ACHN (cell line): ENCODE data around the gene HIVEP1.

Experiments used
- DNase-seq: peaks from one replicate; pipeline ENCODE4 v3.0.0-alpha.2; 2015
- in situ Hi-C: cut with HindIII; loops from 2 replicates; pipeline ENCODE4 v1.10.0; 2017; ENCODE audit warnings: low sequenced_read_pairs, low pct_ligation_motif_present, low pct_unique_long_range_greater_than_20kb

HIVEP1 gene

DNA sequence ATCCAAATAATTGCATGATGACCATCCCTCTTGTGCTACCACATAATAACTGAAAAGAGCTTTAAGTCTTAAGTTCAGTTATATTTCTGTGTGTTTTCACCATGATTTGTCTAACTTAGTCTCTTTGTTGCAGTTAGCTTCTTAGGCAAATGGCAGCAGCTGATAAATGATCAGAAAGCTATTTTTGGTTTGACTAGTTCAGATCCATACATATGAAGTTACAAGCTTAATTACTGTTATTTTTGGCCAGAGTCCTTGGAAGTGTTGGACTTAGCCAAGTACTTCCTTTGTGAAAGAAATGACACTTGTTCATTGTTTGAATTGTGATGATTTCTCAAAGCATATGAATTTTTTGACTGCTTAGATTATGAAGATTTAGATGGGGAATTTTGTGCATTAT is 54.2 kb downstream of the HIVEP1 start:
- DNase-seq, result no peak
- in situ Hi-C loops, result no loop called here

DNA sequence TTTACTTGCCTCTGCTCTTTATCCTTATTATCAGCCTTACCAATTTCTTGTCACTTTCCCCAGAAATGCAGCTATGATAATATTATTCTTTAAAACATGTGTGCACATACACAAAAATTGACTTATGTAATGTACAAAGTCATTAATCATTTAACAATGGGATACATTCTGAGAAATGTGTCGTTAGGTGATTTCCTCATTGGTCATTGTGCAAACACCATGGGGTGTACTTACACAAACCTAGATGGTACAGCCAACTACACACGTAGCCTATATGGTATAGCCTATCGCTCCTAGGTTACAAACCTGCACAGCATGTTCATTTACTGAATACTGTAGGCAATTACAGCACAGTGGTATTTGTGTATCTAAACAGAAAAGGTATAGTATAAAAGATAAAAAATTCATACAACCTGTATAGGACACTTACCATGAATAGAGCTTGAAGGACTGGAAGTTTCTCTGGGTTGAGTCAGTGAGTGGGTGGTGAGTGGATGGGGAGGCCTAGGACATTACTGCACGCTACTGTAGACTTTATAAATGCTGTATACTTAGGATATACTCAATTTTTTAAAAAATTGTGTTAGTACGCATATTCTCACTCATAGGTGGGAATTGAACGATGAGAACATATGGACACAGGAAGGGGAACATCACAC is 56.9 kb downstream of the HIVEP1 start:
- DNase-seq, result no peak
- in situ Hi-C loops, result no loop called here

DNA sequence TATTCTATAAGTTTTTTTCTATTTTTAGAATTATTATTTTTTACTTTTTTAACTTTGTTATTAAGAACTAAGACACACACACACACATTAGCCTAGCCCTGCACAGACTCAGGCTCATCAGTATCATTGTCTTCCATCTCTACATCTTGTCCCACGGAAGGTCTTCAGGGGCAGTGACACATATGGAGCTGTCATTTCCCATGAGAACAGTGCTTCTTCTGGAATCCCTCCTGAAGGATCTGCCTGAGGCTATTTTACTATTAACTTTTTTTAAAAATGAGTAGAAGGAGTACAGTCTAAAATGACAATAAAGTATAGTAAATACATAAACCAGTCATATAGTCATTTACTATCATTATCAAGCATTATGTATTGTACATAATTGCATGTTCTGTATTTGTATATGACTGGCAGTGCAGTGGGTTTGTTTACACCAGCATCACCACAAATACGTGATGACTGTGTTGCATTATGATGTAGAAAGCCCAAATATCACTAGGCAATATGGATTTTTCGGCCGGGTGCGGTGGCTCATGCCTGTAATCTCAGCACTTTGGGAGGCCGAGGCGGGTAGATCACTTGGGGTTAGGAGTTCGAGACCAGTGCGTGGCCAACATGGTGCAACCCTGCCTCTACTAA is 57.9 kb downstream of the HIVEP1 start:
- no peak for DNase-seq

GRCh38 chr6:12071064-12071615 is 59.0 kb downstream of the HIVEP1 start:
- in situ Hi-C loops, result no loop called here

More for the DNA sequence above, 57.9 kb downstream of the HIVEP1 start:
- in situ Hi-C loops, result no loop called here

DNA sequence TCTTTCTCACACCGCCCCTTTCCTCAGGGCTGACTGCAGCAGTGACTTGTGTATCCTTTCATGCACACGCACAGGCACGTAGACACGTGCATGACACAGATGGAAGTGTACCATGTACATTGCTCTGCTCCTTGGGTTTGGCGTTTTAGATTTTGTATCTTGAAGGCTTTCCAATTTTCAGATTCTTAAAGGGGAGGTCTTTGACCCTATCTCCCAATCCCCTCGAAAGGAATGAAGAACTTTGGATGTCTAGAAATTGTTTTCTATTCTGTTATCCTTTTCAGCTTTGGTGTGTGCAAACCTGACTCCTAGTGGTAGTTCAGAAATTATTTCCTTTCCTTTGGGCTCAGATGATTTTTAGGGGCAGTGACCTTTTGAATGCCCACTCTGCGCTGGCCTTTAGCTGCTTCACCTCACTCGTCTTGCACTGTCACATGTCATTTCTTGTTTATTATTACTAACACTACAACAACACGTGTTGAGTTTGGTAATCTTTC is 63.0 kb downstream of the HIVEP1 start:
- peak; percentile 28 for DNase-seq
- in situ Hi-C loops, result no loop called here

More at GRCh38 chr6:12071064-12071615, 59.0 kb downstream of the HIVEP1 start:
- no peak for DNase-seq

DNA sequence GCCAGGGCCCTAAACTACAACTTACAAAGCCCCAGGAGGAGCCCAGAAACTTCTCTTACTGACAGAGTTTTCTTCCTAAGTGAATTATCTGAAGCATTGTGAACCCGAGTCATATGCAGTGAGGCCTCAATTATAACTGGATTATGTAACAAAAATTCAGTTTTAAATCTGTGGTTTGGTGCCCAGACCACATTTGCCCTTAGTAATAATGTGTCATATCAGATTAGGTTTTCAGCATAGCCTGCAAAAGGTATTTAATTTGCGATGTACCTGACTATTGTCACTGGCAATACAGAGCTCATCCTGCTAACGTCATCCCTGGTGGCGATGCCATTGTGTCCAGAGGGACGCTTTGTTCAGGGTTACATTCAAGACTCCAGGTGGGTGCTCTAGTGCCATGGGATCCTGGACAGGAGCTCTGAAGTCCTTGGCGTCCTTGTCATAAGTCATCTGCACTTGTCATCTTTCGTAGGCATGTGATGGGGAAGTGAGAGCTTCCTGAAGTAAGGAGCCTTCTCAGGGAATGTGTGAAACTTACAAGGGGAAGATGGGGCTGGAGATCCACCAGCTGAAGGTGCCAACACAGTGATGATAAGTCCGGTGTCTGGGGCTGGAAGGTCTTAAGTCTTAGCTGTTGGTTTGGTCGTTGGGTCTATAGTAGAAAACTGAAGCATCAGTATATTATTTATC is 65.1 kb downstream of the HIVEP1 start:
- in situ Hi-C loops, result no loop called here
- DNase-seq, result no peak

GRCh38 chr6:12078014-12078413 is 65.9 kb downstream of the HIVEP1 start:
- no peak for DNase-seq
- in situ Hi-C loops, result no loop called here

DNA sequence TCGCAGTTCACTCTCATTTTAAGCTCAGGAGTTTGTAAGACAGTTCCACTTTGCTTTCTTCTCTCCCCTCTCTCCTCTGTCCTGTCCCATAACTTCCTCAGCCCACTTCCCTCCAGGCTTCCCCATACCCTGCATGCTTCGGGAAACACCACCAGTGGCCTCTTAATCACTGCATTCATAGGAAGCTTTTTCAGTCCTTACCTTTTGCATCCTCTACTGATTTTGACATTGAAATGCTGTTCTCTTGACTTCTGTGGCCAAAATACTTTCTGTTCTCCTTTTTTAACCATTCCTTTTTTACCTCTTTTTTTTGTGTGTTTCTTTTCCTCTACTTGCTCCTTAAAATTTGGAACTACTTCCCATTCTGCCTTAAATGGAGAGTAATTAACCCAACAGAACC is 69.7 kb downstream of the HIVEP1 start:
- in situ Hi-C loops, result no loop called here
- no peak for DNase-seq

DNA sequence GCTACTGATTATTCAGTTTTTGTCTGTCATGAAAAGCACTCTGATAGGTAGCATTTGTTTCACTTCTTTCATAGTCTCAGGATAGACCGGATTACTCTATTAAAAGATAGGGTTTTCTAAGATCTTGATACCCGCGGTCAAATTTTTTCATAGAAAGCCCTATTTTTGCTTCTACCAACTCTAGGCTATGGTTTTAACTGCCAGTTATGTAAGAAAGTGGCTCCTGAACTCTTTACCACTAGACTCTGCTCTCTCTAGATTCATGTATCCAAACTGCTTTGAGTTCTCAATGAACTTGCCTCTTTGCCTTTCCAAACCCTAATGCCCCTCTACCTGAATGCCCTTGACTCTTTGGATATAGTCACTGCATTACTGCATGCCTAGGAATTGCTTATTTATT is 70.3 kb downstream of the HIVEP1 start:
- in situ Hi-C loops, result no loop called here
- DNase-seq, result no peak

GRCh38 chr6:12083302-12083701 is 71.2 kb downstream of the HIVEP1 start:
- in situ Hi-C loops, result no loop called here
- DNase-seq, result no peak

GRCh38 chr6:12083763-12084162 is 71.7 kb downstream of the HIVEP1 start:
- in situ Hi-C loops, result no loop called here
- no peak for DNase-seq

GRCh38 chr6:12084681-12085080 is 72.6 kb downstream of the HIVEP1 start:
- in situ Hi-C loops, result no loop called here
- no peak for DNase-seq

GRCh38 chr6:12088531-12088930 is 76.4 kb downstream of the HIVEP1 start:
- no peak for DNase-seq
- in situ Hi-C loops, result no loop called here

DNA sequence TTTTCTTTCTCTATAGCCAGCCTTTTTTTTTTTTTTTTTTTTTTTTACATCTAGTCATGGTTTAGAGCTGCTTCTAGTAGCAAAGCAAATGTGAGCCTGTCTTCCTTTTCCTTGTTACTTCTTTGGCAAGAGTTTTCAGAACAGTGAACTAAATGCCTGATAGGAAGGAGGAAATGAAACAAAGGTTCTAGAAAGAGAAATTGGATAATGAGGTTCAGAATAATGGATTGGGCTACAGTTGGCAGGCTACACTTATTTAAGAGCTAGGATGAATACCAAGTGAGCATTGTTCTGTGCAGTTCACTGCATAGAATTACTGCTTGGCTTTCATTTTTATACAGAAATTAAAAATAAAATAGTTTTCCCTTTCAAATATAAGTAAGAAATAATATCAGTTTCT is 78.6 kb downstream of the HIVEP1 start:
- DNase-seq, result no peak
- in situ Hi-C loops, result no loop called here

GRCh38 chr6:12092762-12093161 is 80.7 kb downstream of the HIVEP1 start:
- in situ Hi-C loops, result no loop called here

GRCh38 chr6:12094689-12095088 is 82.6 kb downstream of the HIVEP1 start:
- DNase-seq, result no peak
- in situ Hi-C loops, result no loop called here

More at GRCh38 chr6:12092762-12093161, 80.7 kb downstream of the HIVEP1 start:
- no peak for DNase-seq

GRCh38 chr6:12096342-12096741 is 84.2 kb downstream of the HIVEP1 start:
- in situ Hi-C loops, result no loop called here
- DNase-seq, result no peak

DNA sequence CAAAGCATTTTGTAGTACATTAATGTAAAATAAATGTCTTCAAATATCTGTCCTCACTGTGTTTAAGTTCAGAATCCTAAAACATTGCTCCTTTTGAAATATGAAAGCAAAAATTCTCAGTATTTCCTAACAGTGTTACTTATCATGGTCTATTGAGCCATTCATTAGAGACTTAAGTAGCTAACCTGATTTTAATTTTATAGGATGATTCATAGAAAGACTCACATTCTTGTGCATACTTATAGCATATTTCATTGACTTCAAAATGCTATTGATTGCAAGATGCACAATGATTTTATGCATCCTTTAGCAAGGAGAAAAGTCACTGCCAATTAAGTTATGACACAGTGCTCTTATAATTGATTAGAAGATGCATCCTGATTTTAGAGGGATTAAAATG is 85.7 kb downstream of the HIVEP1 start:
- no peak for DNase-seq

GRCh38 chr6:12099623-12100338 is 87.7 kb downstream of the HIVEP1 start:
- DNase-seq, result no peak
- in situ Hi-C loops, result no loop called here

More for the DNA sequence above, 85.7 kb downstream of the HIVEP1 start:
- in situ Hi-C loops, result no loop called here
